Small intestine (tissue), 16 donors: ENCODE measurements around the gene CLEC4A. TPM values are rescaled to one million over a fixed set of nuclear protein-coding genes. Genes with fewer than 3 reads are reported as not detected.
A peak's percentile ranks its signal among the peaks of the same experiment; 100 is the strongest.

ENCODE experiments used
- DNase-seq, 2 donors: peaks; one replicate each; pipeline versions ENCODE4 v3.0.0 to v3.0.0-alpha.2; 2013
- FAIRE-seq: peaks from 2 replicates; lab custom pipeline; 2012; peaks lifted over from hg19 to GRCh38; lab: Jason Lieb, UNC
- H3K27ac ChIP-seq, 3 donors: one replicate each; pipeline ENCODE4 v1.5.1; 2013; ENCODE audit warnings: low read length in 2 of 3, mild to moderate bottlenecking in 2 of 3, control low read depth in 1 of 3, inconsistent platforms in 1 of 3, low read depth in 1 of 3, moderate library complexity in 1 of 3
- H3K27me3 ChIP-seq, 3 donors: one replicate each; pipeline ENCODE4 v1.6.1; 2013; ENCODE audit warnings: low read length in 3 of 3, inconsistent platforms in 1 of 3; ENCODE audit not compliant: control insufficient read depth in 3 of 3, insufficient read depth in 3 of 3
- H3K36me3 ChIP-seq, 3 donors: one replicate each; pipeline ENCODE4 v1.6.1; 2013; ENCODE audit warnings: low read length in 3 of 3, inconsistent platforms in 1 of 3, low read depth in 1 of 3, mild to moderate bottlenecking in 1 of 3, moderate library complexity in 1 of 3; ENCODE audit not compliant: control insufficient read depth in 3 of 3, insufficient read depth in 2 of 3
- H3K4me1 ChIP-seq, 3 donors: one replicate each; pipeline ENCODE4 v1.6.1; 2013; ENCODE audit warnings: low read length in 2 of 3, inconsistent platforms in 1 of 3, low read depth in 1 of 3, mild to moderate bottlenecking in 1 of 3, moderate library complexity in 1 of 3; ENCODE audit not compliant: control insufficient read depth in 3 of 3, insufficient read depth in 2 of 3
- H3K4me3 ChIP-seq, 3 donors: one replicate each; pipeline ENCODE4 v1.5.1; 2013; ENCODE audit warnings: low read length in 3 of 3, control low read depth in 1 of 3, inconsistent platforms in 1 of 3, low read depth in 1 of 3, mild to moderate bottlenecking in 1 of 3, moderate library complexity in 1 of 3
- H3K9me3 ChIP-seq, 2 donors: one replicate each; pipeline ENCODE4 v1.6.1; 2013; ENCODE audit warnings: low read depth in 1 of 2, low read length in 1 of 2; ENCODE audit not compliant: control insufficient read depth in 2 of 2, insufficient read depth in 1 of 2
- WGBS, 3 donors: extraction: QIAGEN DNeasy Blood & Tissue Kit; methylation state at CpG; one replicate each; pipeline ENCODE4 v1.1.7; 2013; 5-methylcytosine and 5-hydroxymethylcytosine counted together
- long read RNA-seq, 10 donors: transcript quantifications; one replicate each; lab custom pipeline, GENCODE V29; 2026
- polyA plus RNA-seq, 4 donors: library from polyadenylated mRNA; stranded (reverse) in 3 of 4; unstranded in 1 of 4; fragments of 200-250 nt in 3 of 4; fragments of 120-200 nt in 1 of 4; gene quantifications; one replicate each; pipeline versions ENCODE4 v1.2.1 to v1.2.3, GENCODE V29; 2013
- donor health status: healthy with polysubstance abuse.
- donor health status: control.
- donor health status: control.
- donor health status: Bipolar disorder and iron deficiency.
- donor health status: healthy.

Gene CLEC4A
- polyA plus RNA-seq, result 1 to 10 TPM in 3 of 4 donors, under 1 TPM in 1; 0.79 to 7.6 (median 5.2) TPM
- long read RNA-seq, donor 1, transcript CLEC4A-201 (6 exons, 1,281 nt), result major isoform, 8 of 8 reads
- long read RNA-seq, donor 1, partial matches to known transcripts, result 0 of 8 reads
- long read RNA-seq, donor 1, other reads (novel, unspliced or antisense), result 0 of 8 reads
- long read RNA-seq, donor 2, result 0 reads
- long read RNA-seq, donor 3, partial matches to known transcripts, result 0 of 4 reads
- long read RNA-seq, donor 3, other reads (novel, unspliced or antisense), result 0 of 4 reads
- long read RNA-seq, donor 4, result 0 reads
- long read RNA-seq, donor 5, result 0 reads
- long read RNA-seq, donor 6, partial matches to known transcripts, result 0 of 1 reads
- long read RNA-seq, donor 6, other reads (novel, unspliced or antisense), result 0 of 1 reads
- long read RNA-seq, donor 7, result 0 reads
- long read RNA-seq, donor 8, result 0 reads
- long read RNA-seq, donor 9, partial matches to known transcripts, result 0 of 2 reads
- long read RNA-seq, donor 9, other reads (novel, unspliced or antisense), result 0 of 2 reads
- long read RNA-seq, donor 10, partial matches to known transcripts, result 0 of 3 reads
- long read RNA-seq, donor 10, other reads (novel, unspliced or antisense), result 0 of 3 reads

GRCh38 chr12:8123124-8123912 lies at the start of gene CLEC4A:
CLEC4A (plus strand) TSS chr12:8123617; CDS start chr12:8123879, 262 bp downstream.
- peak within 1 kb of the TSS in 1 of 3 donors; percentile 5 for H3K4me3 ChIP-seq
- 71 to 93% (median 81%) methylated on average over 5 of the region's 5 CpGs for WGBS, 3 donors
- DNase-seq (no peak), FAIRE-seq (no peak)
- H3K9me3 ChIP-seq, result no peaks in the 10 kb centered on the region
- no peak within 1 kb of the TSS for H3K27ac ChIP-seq
- no peaks in the 10 kb centered on the region for H3K27me3 ChIP-seq
- no peaks in the 10 kb centered on the region for H3K36me3 ChIP-seq
- no peaks in the 10 kb centered on the region for H3K4me1 ChIP-seq

GRCh38 chr12:8075935-8076334 lies 47.5 kb upstream of the CLEC4A start:
- FAIRE-seq (peak; percentile 55), DNase-seq (no peak)
- Histone ChIP-seq H3K36me3 (no peaks in the 10 kb centered on the region), H3K27me3 (no peaks in the 10 kb centered on the region), H3K4me1 (no peaks in the 10 kb centered on the region), H3K4me3 (no peak overlapping the region), H3K9me3 (no peaks in the 10 kb centered on the region), H3K27ac (no peak overlapping the region)
- WGBS, 3 donors, result 75 to 91% (median 85%) methylated on average over 6 of the region's 6 CpGs

GRCh38 chr12:8076366-8076765 lies 47.1 kb upstream of the CLEC4A start:
- no peaks in the 10 kb centered on the region for H3K9me3 ChIP-seq
- DNase-seq (no peak), FAIRE-seq (no peak)
- H3K4me3 ChIP-seq, result no peak overlapping the region
- no peaks in the 10 kb centered on the region for H3K4me1 ChIP-seq
- 88 to 91% (median 88%) methylated on average over 4 of the region's 4 CpGs for WGBS, 3 donors
- no peaks in the 10 kb centered on the region for H3K36me3 ChIP-seq
- H3K27me3 ChIP-seq, result no peaks in the 10 kb centered on the region
- no peak overlapping the region for H3K27ac ChIP-seq

GRCh38 chr12:8077207-8077606 lies 46.2 kb upstream of the CLEC4A start:
- H3K9me3 ChIP-seq, result no peaks in the 10 kb centered on the region
- no peak overlapping the region for H3K4me3 ChIP-seq
- FAIRE-seq, result no peak
- DNase-seq, result no peak
- H3K36me3 ChIP-seq, result no peaks in the 10 kb centered on the region
- WGBS, 3 donors, result 20 to 45% (median 37%) methylated on average over 4 of the region's 4 CpGs
- no peak overlapping the region for H3K27ac ChIP-seq
- no peaks in the 10 kb centered on the region for H3K4me1 ChIP-seq
- no peaks in the 10 kb centered on the region for H3K27me3 ChIP-seq

GRCh38 chr12:8078398-8078797 lies 45.0 kb upstream of the CLEC4A start:
- DNase-seq (peak; percentile 24 to 25), FAIRE-seq (no peak)
- H3K27ac ChIP-seq, result no peak overlapping the region
- 41 to 48% (median 43%) methylated on average over 4 of the region's 4 CpGs for WGBS, 3 donors
- no peak overlapping the region for H3K4me3 ChIP-seq
- no peaks in the 10 kb centered on the region for H3K36me3 ChIP-seq
- H3K4me1 ChIP-seq, result no peaks in the 10 kb centered on the region
- no peaks in the 10 kb centered on the region for H3K27me3 ChIP-seq
- H3K9me3 ChIP-seq, result no peaks in the 10 kb centered on the region

GRCh38 chr12:8078916-8079315 lies 44.5 kb upstream of the CLEC4A start:
- Histone ChIP-seq H3K27me3 (no peaks in the 10 kb centered on the region), H3K9me3 (no peaks in the 10 kb centered on the region), H3K36me3 (no peaks in the 10 kb centered on the region), H3K4me1 (no peaks in the 10 kb centered on the region), H3K4me3 (no peak overlapping the region), H3K27ac (no peak overlapping the region)
- WGBS, 3 donors, result 77 to 83% (median 78%) methylated on average over 2 of the region's 2 CpGs
- DNase-seq (no peak), FAIRE-seq (no peak)

- no peaks in the 10 kb centered on the region for H3K36me3 ChIP-seq
- FAIRE-seq (no peak), DNase-seq (no peak)
- no peaks in the 10 kb centered on the region for H3K4me1 ChIP-seq
- no peak overlapping the region for H3K27ac ChIP-seq
- H3K27me3 ChIP-seq, result no peaks in the 10 kb centered on the region
- no peaks in the 10 kb centered on the region for H3K9me3 ChIP-seq
- no peak overlapping the region for H3K4me3 ChIP-seq
Observed at GRCh38 chr12:8080120-8080519, 43.3 kb upstream of the CLEC4A start.

GRCh38 chr12:8081251-8081920 lies 42.0 kb upstream of the CLEC4A start:
- WGBS, 3 donors, result 1% methylated on average over 15 of the region's 15 CpGs

More at GRCh38 chr12:8081251-8081920, 42.0 kb upstream of the CLEC4A start:
- Histone ChIP-seq H3K27me3 (no peaks in the 10 kb centered on the region), H3K27ac (peak overlapping the region; percentile 84 to 95 (median 89)), H3K9me3 (no peaks in the 10 kb centered on the region), H3K36me3 (peaks cover 0 to 3% (median 0%) of the 10 kb centered on the region in 3 donors), H3K4me1 (no peaks in the 10 kb centered on the region), H3K4me3 (peak overlapping the region; percentile 34 to 79 (median 76))
- FAIRE-seq, result no peak
- peak; percentile 54 to 62 for DNase-seq
